ENCODE data around the gene DLG5.

DNA sequence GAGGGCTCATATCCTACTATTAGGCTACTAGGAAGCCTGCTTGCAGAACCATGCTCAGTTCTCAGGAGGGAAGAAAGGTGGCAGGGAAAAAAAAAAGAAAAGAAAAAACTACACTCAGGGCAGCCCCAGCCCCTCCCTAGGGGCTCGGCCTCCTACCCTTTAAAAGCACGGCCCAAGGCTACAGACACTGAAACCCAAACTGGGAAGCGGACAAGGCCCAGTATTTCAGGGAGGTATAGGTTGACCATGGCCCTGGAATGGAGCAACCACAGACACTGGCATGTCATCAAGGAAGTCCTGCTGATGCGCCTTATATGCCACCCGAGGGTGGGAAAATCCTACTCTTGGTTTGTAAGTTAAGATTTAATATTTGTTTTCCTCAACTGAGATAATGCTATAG lies 50.8 kb downstream of the DLG5 start:
- no peak for TF ChIP-seq YY1 (IDR thresholded peaks at IDR 0.05)
- TF ChIP-seq CTCF (IDR thresholded peaks at IDR 0.05; ENCODE audit: low read depth, low read length, missing input control): no peak
- no peak for TF ChIP-seq TAF1 (conservative IDR thresholded peaks at IDR 0.05)
- no peak for TF ChIP-seq ZBTB33 (IDR thresholded peaks at IDR 0.05)
- TF ChIP-seq NR2F2 (IDR thresholded peaks at IDR 0.05): no peak
- TF ChIP-seq, protein P1, sequence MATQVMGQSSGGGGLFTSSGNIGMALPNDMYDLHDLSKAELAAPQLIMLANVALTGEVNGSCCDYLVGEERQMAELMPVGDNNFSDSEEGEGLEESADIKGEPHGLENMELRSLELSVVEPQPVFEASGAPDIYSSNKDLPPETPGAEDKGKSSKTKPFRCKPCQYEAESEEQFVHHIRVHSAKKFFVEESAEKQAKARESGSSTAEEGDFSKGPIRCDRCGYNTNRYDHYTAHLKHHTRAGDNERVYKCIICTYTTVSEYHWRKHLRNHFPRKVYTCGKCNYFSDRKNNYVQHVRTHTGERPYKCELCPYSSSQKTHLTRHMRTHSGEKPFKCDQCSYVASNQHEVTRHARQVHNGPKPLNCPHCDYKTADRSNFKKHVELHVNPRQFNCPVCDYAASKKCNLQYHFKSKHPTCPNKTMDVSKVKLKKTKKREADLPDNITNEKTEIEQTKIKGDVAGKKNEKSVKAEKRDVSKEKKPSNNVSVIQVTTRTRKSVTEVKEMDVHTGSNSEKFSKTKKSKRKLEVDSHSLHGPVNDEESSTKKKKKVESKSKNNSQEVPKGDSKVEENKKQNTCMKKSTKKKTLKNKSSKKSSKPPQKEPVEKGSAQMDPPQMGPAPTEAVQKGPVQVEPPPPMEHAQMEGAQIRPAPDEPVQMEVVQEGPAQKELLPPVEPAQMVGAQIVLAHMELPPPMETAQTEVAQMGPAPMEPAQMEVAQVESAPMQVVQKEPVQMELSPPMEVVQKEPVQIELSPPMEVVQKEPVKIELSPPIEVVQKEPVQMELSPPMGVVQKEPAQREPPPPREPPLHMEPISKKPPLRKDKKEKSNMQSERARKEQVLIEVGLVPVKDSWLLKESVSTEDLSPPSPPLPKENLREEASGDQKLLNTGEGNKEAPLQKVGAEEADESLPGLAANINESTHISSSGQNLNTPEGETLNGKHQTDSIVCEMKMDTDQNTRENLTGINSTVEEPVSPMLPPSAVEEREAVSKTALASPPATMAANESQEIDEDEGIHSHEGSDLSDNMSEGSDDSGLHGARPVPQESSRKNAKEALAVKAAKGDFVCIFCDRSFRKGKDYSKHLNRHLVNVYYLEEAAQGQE (IDR thresholded peaks at IDR 0.05): no peak
- TF ChIP-seq, protein P2, sequence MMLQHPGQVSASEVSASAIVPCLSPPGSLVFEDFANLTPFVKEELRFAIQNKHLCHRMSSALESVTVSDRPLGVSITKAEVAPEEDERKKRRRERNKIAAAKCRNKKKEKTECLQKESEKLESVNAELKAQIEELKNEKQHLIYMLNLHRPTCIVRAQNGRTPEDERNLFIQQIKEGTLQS (IDR thresholded peaks at IDR 0.05): no peak
- no peak for TF ChIP-seq RXRA (IDR thresholded peaks at IDR 0.05)
- TF ChIP-seq RAD21 (IDR thresholded peaks at IDR 0.05): no peak
- TF ChIP-seq, protein P3, sequence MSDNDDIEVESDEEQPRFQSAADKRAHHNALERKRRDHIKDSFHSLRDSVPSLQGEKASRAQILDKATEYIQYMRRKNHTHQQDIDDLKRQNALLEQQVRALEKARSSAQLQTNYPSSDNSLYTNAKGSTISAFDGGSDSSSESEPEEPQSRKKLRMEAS (IDR thresholded peaks at IDR 0.05): no peak
- TF ChIP-seq SP1 (IDR thresholded peaks at IDR 0.05): no peak
- TF ChIP-seq EGR1 (IDR thresholded peaks at IDR 0.05; ENCODE audit: low read depth in 2 of 2): no peak
- TF ChIP-seq GABPA (IDR thresholded peaks at IDR 0.05 in 1 of 2, conservative IDR thresholded peaks at IDR 0.05 in 1 of 2): no peak
